Measurements from ENCODE around the gene LGALS12.
"Not testable (repeated sequence)": the region's sequence is repeated elsewhere in the genome, so short reads cannot be mapped to it uniquely, and the experiment has no call there.

LGALS12 gene

GRCh38 chr11:63542506-63542905, 36.6 kb downstream of the LGALS12 start:
- H3K27ac ChIP-seq (ENCODE audit: low read depth, low read length); H3K36me3 ChIP-seq (ENCODE audit: control insufficient read depth, insufficient read depth, low read length); H3K4me3 ChIP-seq (ENCODE audit: low read length); H3K27me3 ChIP-seq (ENCODE audit: control insufficient read depth, insufficient read depth, low read length); H3K9ac ChIP-seq (ENCODE audit: low read length): not testable (repeated sequence)
- H3K4me1 ChIP-seq (ENCODE audit: control insufficient read depth, insufficient read depth, low read length): peaks cover 10% of the 10 kb centered on the region

GRCh38 chr11:63543711-63544110, 37.8 kb downstream of the LGALS12 start:
- Histone ChIP-seq H3K9ac (ENCODE audit: low read length) (no peak overlapping the region), H3K4me1 (ENCODE audit: control insufficient read depth, insufficient read depth, low read length) (no peaks in the 10 kb centered on the region), H3K4me3 (ENCODE audit: low read length) (no peak overlapping the region), H3K27ac (ENCODE audit: low read depth, low read length) (no peak overlapping the region), H3K36me3 (ENCODE audit: control insufficient read depth, insufficient read depth, low read length) (peaks cover 3% of the 10 kb centered on the region), H3K27me3 (ENCODE audit: control insufficient read depth, insufficient read depth, low read length) (no peaks in the 10 kb centered on the region)

DNA sequence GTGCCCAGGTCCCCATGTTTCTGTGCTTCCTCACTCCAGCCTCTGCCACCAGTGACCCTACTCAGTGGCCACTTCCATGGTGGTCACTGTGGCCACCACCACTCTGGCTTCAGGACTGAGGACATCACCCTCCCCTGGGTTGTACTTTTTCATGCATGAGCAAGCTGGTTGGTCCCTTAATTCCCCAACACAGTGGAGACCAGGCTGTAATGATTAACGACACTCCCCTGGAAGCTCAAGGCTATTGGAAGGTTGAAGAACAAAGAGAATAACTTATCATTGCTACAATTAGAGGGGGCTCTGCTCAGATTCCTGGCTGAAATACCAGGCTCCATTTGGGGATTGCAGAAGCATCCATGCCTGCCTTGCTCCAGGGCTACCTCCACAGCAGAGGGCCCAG, 41.2 kb downstream of the LGALS12 start:
- H3K27me3 ChIP-seq (ENCODE audit: control insufficient read depth, insufficient read depth, low read length): no peaks in the 10 kb centered on the region

GRCh38 chr11:63548178-63548577, 42.3 kb downstream of the LGALS12 start:
- peaks cover 3% of the 10 kb centered on the region for H3K36me3 ChIP-seq (ENCODE audit: control insufficient read depth, insufficient read depth, low read length)
- H3K9ac ChIP-seq (ENCODE audit: low read length): no peak overlapping the region
- no peak overlapping the region for H3K27ac ChIP-seq (ENCODE audit: low read depth, low read length)
- H3K27me3 ChIP-seq (ENCODE audit: control insufficient read depth, insufficient read depth, low read length): no peaks in the 10 kb centered on the region
- H3K4me1 ChIP-seq (ENCODE audit: control insufficient read depth, insufficient read depth, low read length): no peaks in the 10 kb centered on the region
- no peak overlapping the region for H3K4me3 ChIP-seq (ENCODE audit: low read length)

More for the DNA sequence above, 41.2 kb downstream of the LGALS12 start:
- H3K9ac ChIP-seq (ENCODE audit: low read length): no peak overlapping the region
- H3K36me3 ChIP-seq (ENCODE audit: control insufficient read depth, insufficient read depth, low read length): peaks cover 3% of the 10 kb centered on the region
- no peak overlapping the region for H3K27ac ChIP-seq (ENCODE audit: low read depth, low read length)
- no peak overlapping the region for H3K4me3 ChIP-seq (ENCODE audit: low read length)
- H3K4me1 ChIP-seq (ENCODE audit: control insufficient read depth, insufficient read depth, low read length): no peaks in the 10 kb centered on the region

GRCh38 chr11:63549411-63549810, 43.5 kb downstream of the LGALS12 start:
- no peak overlapping the region for H3K27ac ChIP-seq (ENCODE audit: low read depth, low read length)
- no peaks in the 10 kb centered on the region for H3K27me3 ChIP-seq (ENCODE audit: control insufficient read depth, insufficient read depth, low read length)
- H3K4me1 ChIP-seq (ENCODE audit: control insufficient read depth, insufficient read depth, low read length): no peaks in the 10 kb centered on the region
- H3K4me3 ChIP-seq (ENCODE audit: low read length): no peak overlapping the region
- H3K9ac ChIP-seq (ENCODE audit: low read length): no peak overlapping the region
- H3K36me3 ChIP-seq (ENCODE audit: control insufficient read depth, insufficient read depth, low read length): peaks cover 3% of the 10 kb centered on the region

DNA sequence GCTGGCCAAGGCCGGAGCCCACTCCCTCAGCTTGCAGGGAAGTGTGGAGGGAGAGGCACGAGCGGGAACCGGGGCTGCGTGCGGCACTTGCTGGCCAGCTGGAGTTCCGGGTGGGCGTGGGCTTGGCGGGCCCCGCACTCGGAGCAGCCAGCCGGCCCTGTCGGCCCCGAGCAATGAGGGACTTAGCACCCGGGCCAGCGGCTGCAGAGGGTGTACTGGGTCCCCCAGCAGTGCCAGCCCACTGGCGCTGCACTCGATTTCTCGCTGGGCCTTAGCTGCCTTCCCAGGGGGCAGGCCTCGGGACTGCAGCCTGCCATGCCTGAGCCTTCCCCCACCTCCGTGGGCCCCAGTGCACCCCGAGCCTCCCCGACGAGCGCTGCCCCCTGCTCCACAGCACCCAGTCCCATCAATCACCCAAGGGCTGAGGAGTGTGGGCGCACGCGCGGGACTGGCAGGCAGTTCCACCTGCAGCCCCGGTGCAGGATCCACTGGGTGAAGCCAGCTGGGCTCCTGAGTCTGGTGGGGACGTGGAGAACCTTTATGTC, 44.3 kb downstream of the LGALS12 start:
- H3K27me3 ChIP-seq (ENCODE audit: control insufficient read depth, insufficient read depth, low read length); H3K27ac ChIP-seq (ENCODE audit: low read depth, low read length); H3K9ac ChIP-seq (ENCODE audit: low read length); H3K4me3 ChIP-seq (ENCODE audit: low read length); H3K4me1 ChIP-seq (ENCODE audit: control insufficient read depth, insufficient read depth, low read length); H3K36me3 ChIP-seq (ENCODE audit: control insufficient read depth, insufficient read depth, low read length): not testable (repeated sequence)

GRCh38 chr11:63551091-63551888, 45.4 kb downstream of the LGALS12 start:
- no peak overlapping the region for H3K27ac ChIP-seq (ENCODE audit: low read depth, low read length)
- no peaks in the 10 kb centered on the region for H3K4me1 ChIP-seq (ENCODE audit: control insufficient read depth, insufficient read depth, low read length)
- no peak overlapping the region for H3K4me3 ChIP-seq (ENCODE audit: low read length)
- no peak overlapping the region for H3K9ac ChIP-seq (ENCODE audit: low read length)
- no peaks in the 10 kb centered on the region for H3K27me3 ChIP-seq (ENCODE audit: control insufficient read depth, insufficient read depth, low read length)
- no peaks in the 10 kb centered on the region for H3K36me3 ChIP-seq (ENCODE audit: control insufficient read depth, insufficient read depth, low read length)

GRCh38 chr11:63551889-63552266, 46.0 kb downstream of the LGALS12 start:
- Histone ChIP-seq H3K4me1 (ENCODE audit: control insufficient read depth, insufficient read depth, low read length) (no peaks in the 10 kb centered on the region), H3K27me3 (ENCODE audit: control insufficient read depth, insufficient read depth, low read length) (no peaks in the 10 kb centered on the region), H3K36me3 (ENCODE audit: control insufficient read depth, insufficient read depth, low read length) (no peaks in the 10 kb centered on the region), H3K4me3 (ENCODE audit: low read length) (no peak overlapping the region), H3K27ac (ENCODE audit: low read depth, low read length) (no peak overlapping the region), H3K9ac (ENCODE audit: low read length) (no peak overlapping the region)

GRCh38 chr11:63552921-63553320, 47.0 kb downstream of the LGALS12 start:
- Histone ChIP-seq H3K4me1 (ENCODE audit: control insufficient read depth, insufficient read depth, low read length) (no peaks in the 10 kb centered on the region), H3K27me3 (ENCODE audit: control insufficient read depth, insufficient read depth, low read length) (no peaks in the 10 kb centered on the region), H3K4me3 (ENCODE audit: low read length) (no peak overlapping the region), H3K9ac (ENCODE audit: low read length) (no peak overlapping the region), H3K36me3 (ENCODE audit: control insufficient read depth, insufficient read depth, low read length) (no peaks in the 10 kb centered on the region), H3K27ac (ENCODE audit: low read depth, low read length) (no peak overlapping the region)

- Histone ChIP-seq H3K27me3 (ENCODE audit: control insufficient read depth, insufficient read depth, low read length) (no peaks in the 10 kb centered on the region), H3K36me3 (ENCODE audit: control insufficient read depth, insufficient read depth, low read length) (no peaks in the 10 kb centered on the region), H3K4me3 (ENCODE audit: low read length) (no peak overlapping the region), H3K27ac (ENCODE audit: low read depth, low read length) (no peak overlapping the region), H3K9ac (ENCODE audit: low read length) (no peak overlapping the region), H3K4me1 (ENCODE audit: control insufficient read depth, insufficient read depth, low read length) (no peaks in the 10 kb centered on the region)
These were observed 47.9 kb downstream of the LGALS12 start for GRCh38 chr11:63553759-63554158.

DNA sequence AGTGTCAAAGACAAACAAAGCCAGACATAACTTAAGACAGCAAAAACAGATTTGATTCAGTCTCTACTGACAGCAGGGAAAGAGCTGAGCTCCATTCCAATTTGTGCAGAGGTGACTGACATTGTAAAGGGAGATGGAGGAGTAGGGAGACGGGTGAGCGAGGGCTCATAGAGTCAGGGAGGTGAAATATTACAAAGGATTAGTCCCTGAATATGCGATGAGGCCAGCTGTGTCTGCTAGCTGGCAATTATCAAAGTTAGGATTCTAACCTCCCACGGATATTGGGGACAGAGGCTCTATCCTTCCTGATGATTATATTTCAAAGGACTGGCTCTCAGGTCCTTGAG, 49.0 kb downstream of the LGALS12 start:
- no peak overlapping the region for H3K27ac ChIP-seq (ENCODE audit: low read depth, low read length)
- no peaks in the 10 kb centered on the region for H3K36me3 ChIP-seq (ENCODE audit: control insufficient read depth, insufficient read depth, low read length)
- H3K9ac ChIP-seq (ENCODE audit: low read length): no peak overlapping the region
- no peak overlapping the region for H3K4me3 ChIP-seq (ENCODE audit: low read length)
- H3K27me3 ChIP-seq (ENCODE audit: control insufficient read depth, insufficient read depth, low read length): no peaks in the 10 kb centered on the region
- no peaks in the 10 kb centered on the region for H3K4me1 ChIP-seq (ENCODE audit: control insufficient read depth, insufficient read depth, low read length)

DNA sequence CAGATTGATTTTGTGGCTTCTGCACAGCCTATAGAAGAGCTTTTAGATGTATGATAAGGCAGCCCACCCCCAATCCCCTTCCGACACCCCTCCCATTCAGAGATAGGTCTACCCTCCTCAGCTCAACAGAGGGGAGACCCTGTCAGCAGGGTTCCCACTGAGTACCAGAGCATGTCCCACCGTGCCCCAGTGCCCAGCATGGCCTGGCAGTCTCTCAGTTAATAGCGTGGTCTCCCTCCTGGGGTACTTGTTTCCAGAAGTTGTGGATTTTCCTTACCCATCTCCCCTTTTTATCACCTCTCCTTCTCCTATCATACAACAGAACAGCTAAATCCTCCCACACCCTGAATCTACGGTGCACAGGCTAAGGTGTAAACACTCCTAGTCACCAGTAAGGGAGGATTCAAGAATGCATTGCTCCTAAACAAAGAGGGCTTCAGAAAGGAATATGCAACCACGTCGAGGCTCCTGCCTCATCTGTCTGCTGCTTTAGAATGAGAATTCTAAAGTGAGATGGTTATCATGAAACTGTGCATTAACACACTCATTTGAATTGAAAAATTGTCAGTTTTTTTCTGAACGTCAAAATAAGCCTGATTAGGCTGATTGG, 50.6 kb downstream of the LGALS12 start:
- Histone ChIP-seq H3K36me3 (ENCODE audit: control insufficient read depth, insufficient read depth, low read length) (no peaks in the 10 kb centered on the region), H3K4me1 (ENCODE audit: control insufficient read depth, insufficient read depth, low read length) (no peaks in the 10 kb centered on the region), H3K27me3 (ENCODE audit: control insufficient read depth, insufficient read depth, low read length) (no peaks in the 10 kb centered on the region), H3K27ac (ENCODE audit: low read depth, low read length) (no peak overlapping the region), H3K9ac (ENCODE audit: low read length) (no peak overlapping the region), H3K4me3 (ENCODE audit: low read length) (no peak overlapping the region)

- no peak overlapping the region for H3K4me3 ChIP-seq (ENCODE audit: low read length)
- no peaks in the 10 kb centered on the region for H3K4me1 ChIP-seq (ENCODE audit: control insufficient read depth, insufficient read depth, low read length)
- no peaks in the 10 kb centered on the region for H3K36me3 ChIP-seq (ENCODE audit: control insufficient read depth, insufficient read depth, low read length)
- no peak overlapping the region for H3K9ac ChIP-seq (ENCODE audit: low read length)
- no peak overlapping the region for H3K27ac ChIP-seq (ENCODE audit: low read depth, low read length)
- H3K27me3 ChIP-seq (ENCODE audit: control insufficient read depth, insufficient read depth, low read length): no peaks in the 10 kb centered on the region
These were observed 51.7 kb downstream of the LGALS12 start for GRCh38 chr11:63557570-63557969.
